T-helper 22 cell (primary cell): Measurements from ENCODE around the gene DEPP1.

Source experiments
- DNase-seq: peaks from one replicate; pipeline ENCODE4 v3.0.0-alpha.2; 2020; ENCODE audit warnings: low read depth

Gene DEPP1

GRCh38 chr10:44978213-44978569 lies 418 bp downstream of the DEPP1 start:
- DNase-seq: no peak

- no peak for DNase-seq
These were observed 1.1 kb downstream of the DEPP1 start for GRCh38 chr10:44977287-44978212.

GRCh38 chr10:44976352-44977198 lies 2.0 kb downstream of the DEPP1 start:
- DNase-seq: no peak

- no peak for DNase-seq
These were observed 2.9 kb downstream of the DEPP1 start for GRCh38 chr10:44975431-44976331.

GRCh38 chr10:44974628-44975430 lies 3.8 kb downstream of the DEPP1 start:
- peak; percentile 9 for DNase-seq

- DNase-seq: no peak
These were observed 4.5 kb downstream of the DEPP1 start for GRCh38 chr10:44974082-44974627.

- DNase-seq: no peak
These were observed 5.1 kb downstream of the DEPP1 start for GRCh38 chr10:44973323-44974081.

- DNase-seq: no peak
These were observed 5.7 kb downstream of the DEPP1 start for GRCh38 chr10:44972874-44973306.

- DNase-seq: no peak
These were observed 6.5 kb downstream of the DEPP1 start for GRCh38 chr10:44971935-44972757.

- no peak for DNase-seq
These were observed 7.2 kb downstream of the DEPP1 start for GRCh38 chr10:44971434-44971833.

GRCh38 chr10:44970812-44971395 lies 7.7 kb downstream of the DEPP1 start:
- no peak for DNase-seq

- DNase-seq: no peak
These were observed 8.8 kb downstream of the DEPP1 start for GRCh38 chr10:44969854-44970253.

GRCh38 chr10:44968500-44969400 lies 9.9 kb downstream of the DEPP1 start:
- DNase-seq: no peak

GRCh38 chr10:44968091-44968490 lies 10.5 kb downstream of the DEPP1 start:
- DNase-seq: no peak

- no peak for DNase-seq
These were observed 11.0 kb downstream of the DEPP1 start for GRCh38 chr10:44967616-44968015.

GRCh38 chr10:44966816-44967509 lies 11.6 kb downstream of the DEPP1 start:
- DNase-seq: no peak
